NB4 (cell line): ENCODE measurements around the gene KAZALD1.

ENCODE experiments used
- CTCF ChIP-seq: IDR thresholded peaks from one replicate; pipeline ENCODE4 v1.5.1; 2012; ENCODE audit warnings: low read depth, low read length
- POLR2A ChIP-seq: IDR thresholded peaks from 2 replicates; pipeline ENCODE4 v1.6.1; 2011; ENCODE audit warnings: mild to moderate bottlenecking; ENCODE audit not compliant: insufficient read length; ENCODE audit errors: extremely low read depth

- TF ChIP-seq POLR2A (no peak), CTCF (peak; percentile 8)
Measured at GRCh38 chr10:101101372-101101881, 39.6 kb downstream of the KAZALD1 start.
